ENCODE data around the gene ABI3BP.

DNA sequence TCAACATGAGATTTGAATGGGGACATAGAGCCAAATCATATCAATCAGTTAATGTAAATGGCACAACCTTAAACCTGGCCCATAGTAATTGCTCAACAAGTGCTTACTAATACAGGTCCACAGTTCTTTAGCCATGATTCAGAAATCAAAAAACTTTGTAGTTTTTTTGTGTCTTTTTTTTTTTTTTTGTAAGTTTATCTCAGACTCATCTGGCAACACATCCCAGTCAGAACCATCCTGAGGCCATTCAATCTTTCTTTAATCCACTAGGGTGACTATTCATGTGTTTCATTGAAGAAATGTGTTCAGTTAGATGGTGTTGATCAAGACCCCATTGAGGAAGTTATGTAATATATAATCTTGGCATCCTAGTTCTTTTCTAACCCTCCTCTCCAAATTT is 65.4 kb downstream of the ABI3BP start:
- TF ChIP-seq POLR2AphosphoS5 (IDR thresholded peaks at IDR 0.05; ENCODE audit: low read depth, low read length) (no peak), RAD21 (IDR thresholded peaks at IDR 0.05; ENCODE audit: low read length) (no peak), TAF1 (IDR thresholded peaks at IDR 0.05; ENCODE audit: borderline replicate concordance, low read depth, low read length) (no peak), TCF12 (IDR thresholded peaks at IDR 0.05) (no peak), EZH2phosphoT487 (IDR thresholded peaks at IDR 0.05; ENCODE audit: borderline replicate concordance, low read depth) (no peak), SIN3A (IDR thresholded peaks at IDR 0.05; ENCODE audit: borderline replicate concordance, low read depth, low read length) (no peak), GATA2 (CRISPR knock-in tag; IDR thresholded peaks at IDR 0.05) (no peak), CHD2 (IDR thresholded peaks at IDR 0.05; ENCODE audit: low read length, partially characterized antibody) (no peak), RCOR1 (IDR thresholded peaks at IDR 0.05; ENCODE audit: low read length) (no peak), NRF1 (IDR thresholded peaks at IDR 0.05; ENCODE audit: low read depth, low read length) (no peak)
- TF ChIP-seq, protein P1, sequence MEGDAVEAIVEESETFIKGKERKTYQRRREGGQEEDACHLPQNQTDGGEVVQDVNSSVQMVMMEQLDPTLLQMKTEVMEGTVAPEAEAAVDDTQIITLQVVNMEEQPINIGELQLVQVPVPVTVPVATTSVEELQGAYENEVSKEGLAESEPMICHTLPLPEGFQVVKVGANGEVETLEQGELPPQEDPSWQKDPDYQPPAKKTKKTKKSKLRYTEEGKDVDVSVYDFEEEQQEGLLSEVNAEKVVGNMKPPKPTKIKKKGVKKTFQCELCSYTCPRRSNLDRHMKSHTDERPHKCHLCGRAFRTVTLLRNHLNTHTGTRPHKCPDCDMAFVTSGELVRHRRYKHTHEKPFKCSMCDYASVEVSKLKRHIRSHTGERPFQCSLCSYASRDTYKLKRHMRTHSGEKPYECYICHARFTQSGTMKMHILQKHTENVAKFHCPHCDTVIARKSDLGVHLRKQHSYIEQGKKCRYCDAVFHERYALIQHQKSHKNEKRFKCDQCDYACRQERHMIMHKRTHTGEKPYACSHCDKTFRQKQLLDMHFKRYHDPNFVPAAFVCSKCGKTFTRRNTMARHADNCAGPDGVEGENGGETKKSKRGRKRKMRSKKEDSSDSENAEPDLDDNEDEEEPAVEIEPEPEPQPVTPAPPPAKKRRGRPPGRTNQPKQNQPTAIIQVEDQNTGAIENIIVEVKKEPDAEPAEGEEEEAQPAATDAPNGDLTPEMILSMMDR (IDR thresholded peaks at IDR 0.05) = no peak
- TF ChIP-seq, protein P2, sequence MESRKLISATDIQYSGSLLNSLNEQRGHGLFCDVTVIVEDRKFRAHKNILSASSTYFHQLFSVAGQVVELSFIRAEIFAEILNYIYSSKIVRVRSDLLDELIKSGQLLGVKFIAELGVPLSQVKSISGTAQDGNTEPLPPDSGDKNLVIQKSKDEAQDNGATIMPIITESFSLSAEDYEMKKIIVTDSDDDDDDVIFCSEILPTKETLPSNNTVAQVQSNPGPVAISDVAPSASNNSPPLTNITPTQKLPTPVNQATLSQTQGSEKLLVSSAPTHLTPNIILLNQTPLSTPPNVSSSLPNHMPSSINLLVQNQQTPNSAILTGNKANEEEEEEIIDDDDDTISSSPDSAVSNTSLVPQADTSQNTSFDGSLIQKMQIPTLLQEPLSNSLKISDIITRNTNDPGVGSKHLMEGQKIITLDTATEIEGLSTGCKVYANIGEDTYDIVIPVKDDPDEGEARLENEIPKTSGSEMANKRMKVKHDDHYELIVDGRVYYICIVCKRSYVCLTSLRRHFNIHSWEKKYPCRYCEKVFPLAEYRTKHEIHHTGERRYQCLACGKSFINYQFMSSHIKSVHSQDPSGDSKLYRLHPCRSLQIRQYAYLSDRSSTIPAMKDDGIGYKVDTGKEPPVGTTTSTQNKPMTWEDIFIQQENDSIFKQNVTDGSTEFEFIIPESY (IDR thresholded peaks at IDR 0.05; ENCODE audit: borderline replicate concordance, low read depth) = no peak
- TF ChIP-seq, protein P3, sequence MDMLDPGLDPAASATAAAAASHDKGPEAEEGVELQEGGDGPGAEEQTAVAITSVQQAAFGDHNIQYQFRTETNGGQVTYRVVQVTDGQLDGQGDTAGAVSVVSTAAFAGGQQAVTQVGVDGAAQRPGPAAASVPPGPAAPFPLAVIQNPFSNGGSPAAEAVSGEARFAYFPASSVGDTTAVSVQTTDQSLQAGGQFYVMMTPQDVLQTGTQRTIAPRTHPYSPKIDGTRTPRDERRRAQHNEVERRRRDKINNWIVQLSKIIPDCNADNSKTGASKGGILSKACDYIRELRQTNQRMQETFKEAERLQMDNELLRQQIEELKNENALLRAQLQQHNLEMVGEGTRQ (IDR thresholded peaks at IDR 0.05; ENCODE audit: borderline replicate concordance, low read depth, low read length) = no peak
- TF ChIP-seq, protein P4, sequence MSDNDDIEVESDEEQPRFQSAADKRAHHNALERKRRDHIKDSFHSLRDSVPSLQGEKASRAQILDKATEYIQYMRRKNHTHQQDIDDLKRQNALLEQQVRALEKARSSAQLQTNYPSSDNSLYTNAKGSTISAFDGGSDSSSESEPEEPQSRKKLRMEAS (IDR thresholded peaks at IDR 0.05; ENCODE audit: low read depth) = no peak
